Sigmoid colon (tissue), 7 donors: ENCODE results near the gene CFAP53. TPM values are rescaled to one million over a fixed set of nuclear protein-coding genes. Genes with fewer than 3 reads are reported as not detected.
A peak's percentile ranks its signal among the peaks of the same experiment; 100 is the strongest.

ENCODE experiments used
- DNase-seq: peaks from one replicate; pipeline ENCODE4 v3.0.0-alpha.2; 2019
- H3K27ac ChIP-seq, 4 donors: fragments of 200-600 bp; sonication (generic); one replicate each; pipeline ENCODE4 v1.5.1; 2016 to 2019; ENCODE audit warnings: mild to moderate bottlenecking in 1 of 4
- H3K27me3 ChIP-seq, 3 donors: fragments of 200-600 bp; sonication (generic); one replicate each; pipeline ENCODE4 v1.5.1; 2019; ENCODE audit warnings: mild to moderate bottlenecking in 1 of 3
- H3K36me3 ChIP-seq, 4 donors: fragments of 200-600 bp; sonication (generic); one replicate each; pipeline ENCODE4 v1.5.1; 2016 to 2019
- H3K4me1 ChIP-seq, 4 donors: fragments of 200-600 bp; sonication (generic); one replicate each; pipeline ENCODE4 v1.5.1; 2017 to 2019
- H3K4me3 ChIP-seq, 4 donors: fragments of 200-600 bp; sonication (generic); one replicate each; pipeline ENCODE4 v1.5.1; 2017 to 2019; ENCODE audit warnings: mild to moderate bottlenecking in 2 of 4, moderate library complexity in 1 of 4
- H3K9me3 ChIP-seq, 4 donors: fragments of 200-600 bp in 3 of 4; sonication (generic) in 3 of 4; one replicate each; pipeline versions ENCODE4 v1.5.1 to v1.6.1; 2013 to 2019
- EP300 ChIP-seq, 4 donors: sonication (generic); formaldehyde crosslinking; IDR thresholded peaks; one replicate each; pipeline ENCODE4 v1.6.1; 2017; ENCODE audit warnings: antibody characterized with exemption in 4 of 4
- POLR2A ChIP-seq, 2 donors: fragments of 450-650 bp; IDR thresholded peaks; one replicate each; pipeline ENCODE4 v1.6.1; 2016; ENCODE audit warnings: antibody characterized with exemption in 2 of 2, mild to moderate bottlenecking in 2 of 2, moderate library complexity in 2 of 2
- POLR2AphosphoS5 ChIP-seq, 4 donors: sonication (generic); formaldehyde crosslinking; IDR thresholded peaks; one replicate each; pipeline ENCODE4 v1.6.1; 2017; ENCODE audit warnings: antibody characterized with exemption in 4 of 4
- WGBS, 2 donors: extraction: QIAGEN DNeasy Blood & Tissue Kit; methylation state at CpG; one replicate each; pipeline ENCODE4 v1.1.7; 2013; 5-methylcytosine and 5-hydroxymethylcytosine counted together
- intact Hi-C: fragments of 100-400 bp; cut with DNase I; formaldehyde crosslinking; loops from one replicate; pipeline ENCODE4 v1.15.1; 2023
- polyA plus RNA-seq, 3 donors: library from polyadenylated mRNA; stranded (reverse); fragments of 200-250 nt; gene quantifications; one replicate each; pipeline ENCODE4 v1.2.3, GENCODE V29; 2013
- total RNA-seq, 4 donors: library from RNA; depleted of rRNA; stranded (reverse); fragments of >200 nt; gene quantifications; one replicate each; pipeline ENCODE4 v1.1.0, GENCODE V29; 2016
- TF ChIP-seq, protein P1 (sequence below), 4 experiments: fragments of 450-650 bp in 3 of 4; fragments of 200-600 bp in 1 of 4; IDR thresholded peaks; one replicate each; pipeline ENCODE4 v1.5.1; 2016 to 2019; ENCODE audit warnings: antibody characterized with exemption in 4 of 4, mild to moderate bottlenecking in 3 of 4, moderate library complexity in 2 of 4
- donor health status: healthy with polysubstance abuse.
- donor health status: Bipolar disorder and iron deficiency.
- donor health status: healthy.

Gene CFAP53
- total and polyA plus RNA-seq, 7 donors, result 0.23 to 0.46 (median 0.27) TPM; not detected in 4

DNA sequence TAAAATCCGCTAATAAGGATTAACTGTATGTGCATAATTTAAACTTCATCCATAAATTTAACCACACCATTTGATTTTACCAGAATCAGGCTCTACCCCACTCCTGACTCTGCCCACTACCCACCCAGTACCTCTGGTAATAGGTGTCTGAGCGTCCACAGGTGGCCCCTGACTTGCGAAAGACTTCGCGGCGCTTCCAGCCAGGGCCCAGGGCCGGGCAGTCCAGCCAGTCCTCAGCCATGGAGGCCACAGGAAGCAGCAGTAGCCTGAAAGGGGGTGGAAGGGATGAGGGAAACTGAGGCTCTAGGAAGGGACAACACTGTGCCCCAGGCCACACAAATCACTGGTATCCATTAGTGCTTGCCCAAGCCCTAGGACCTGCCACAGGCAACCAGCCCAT is 13.5 kb upstream of the CFAP53 start:
- intact Hi-C loops, result loop anchor here (2.0 to 10.0 kb wide), 7 partner anchors 13 to 1735 kb away; partner anchors contain the start of genes CFAP53, MEX3C, RPL17 and SKA1
- no peak for DNase-seq
- Histone ChIP-seq H3K4me1 (peaks cover 0 to 32% (median 28%) of the 10 kb centered on the region in 4 donors), H3K27me3 (no peaks in the 10 kb centered on the region), H3K9me3 (no peaks in the 10 kb centered on the region), H3K27ac (no peak overlapping the region), H3K36me3 (peaks cover 23 to 70% (median 33%) of the 10 kb centered on the region in 4 donors), H3K4me3 (peak overlapping the region in 1 of 4 donors; percentile 74)
- no peak for TF ChIP-seq POLR2AphosphoS5 (IDR thresholded peaks at IDR 0.05)
- TF ChIP-seq, protein P1, sequence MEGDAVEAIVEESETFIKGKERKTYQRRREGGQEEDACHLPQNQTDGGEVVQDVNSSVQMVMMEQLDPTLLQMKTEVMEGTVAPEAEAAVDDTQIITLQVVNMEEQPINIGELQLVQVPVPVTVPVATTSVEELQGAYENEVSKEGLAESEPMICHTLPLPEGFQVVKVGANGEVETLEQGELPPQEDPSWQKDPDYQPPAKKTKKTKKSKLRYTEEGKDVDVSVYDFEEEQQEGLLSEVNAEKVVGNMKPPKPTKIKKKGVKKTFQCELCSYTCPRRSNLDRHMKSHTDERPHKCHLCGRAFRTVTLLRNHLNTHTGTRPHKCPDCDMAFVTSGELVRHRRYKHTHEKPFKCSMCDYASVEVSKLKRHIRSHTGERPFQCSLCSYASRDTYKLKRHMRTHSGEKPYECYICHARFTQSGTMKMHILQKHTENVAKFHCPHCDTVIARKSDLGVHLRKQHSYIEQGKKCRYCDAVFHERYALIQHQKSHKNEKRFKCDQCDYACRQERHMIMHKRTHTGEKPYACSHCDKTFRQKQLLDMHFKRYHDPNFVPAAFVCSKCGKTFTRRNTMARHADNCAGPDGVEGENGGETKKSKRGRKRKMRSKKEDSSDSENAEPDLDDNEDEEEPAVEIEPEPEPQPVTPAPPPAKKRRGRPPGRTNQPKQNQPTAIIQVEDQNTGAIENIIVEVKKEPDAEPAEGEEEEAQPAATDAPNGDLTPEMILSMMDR (IDR thresholded peaks at IDR 0.05), result no peak
- no peak for TF ChIP-seq POLR2A (IDR thresholded peaks at IDR 0.05)
- TF ChIP-seq EP300 (IDR thresholded peaks at IDR 0.05), result no peak
- 96% methylated on average over 7 of the region's 7 CpGs for WGBS, 2 donors

- Histone ChIP-seq H3K27me3 (no peaks in the 10 kb centered on the region), H3K4me3 (no peak overlapping the region), H3K36me3 (peaks cover 36 to 70% (median 46%) of the 10 kb centered on the region in 4 donors), H3K4me1 (peaks cover 0 to 32% (median 28%) of the 10 kb centered on the region in 4 donors), H3K27ac (no peak overlapping the region), H3K9me3 (no peaks in the 10 kb centered on the region)
- DNase-seq, result no peak
- TF ChIP-seq EP300 (IDR thresholded peaks at IDR 0.05) (no peak), POLR2AphosphoS5 (IDR thresholded peaks at IDR 0.05) (no peak), POLR2A (IDR thresholded peaks at IDR 0.05) (no peak)
- TF ChIP-seq, protein P1 (IDR thresholded peaks at IDR 0.05), result no peak
- intact Hi-C loops, result no loop called here
- WGBS, 2 donors, result 93% methylated on average over 6 of the region's 6 CpGs
Measured at GRCh38 chr18:50277942-50278341, 11.6 kb upstream of the CFAP53 start.

DNA sequence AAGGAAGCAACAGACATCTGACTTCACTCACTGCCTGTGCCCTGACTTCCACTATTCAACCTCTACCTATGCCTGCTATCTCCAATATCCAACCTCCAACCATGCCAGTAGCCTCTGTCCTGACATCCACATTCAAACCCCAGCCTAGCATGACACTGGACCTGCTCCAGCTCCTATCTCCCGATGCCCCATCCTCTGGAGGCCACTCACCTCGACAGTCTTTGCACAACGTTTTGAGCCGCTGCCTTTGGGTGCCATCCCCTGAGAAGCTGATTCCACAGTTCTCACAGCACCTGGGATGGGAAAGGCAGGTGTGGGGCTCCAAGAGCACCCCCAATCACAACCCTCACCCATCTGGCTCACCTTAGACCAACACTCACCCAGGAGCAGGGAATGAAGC is 10.2 kb upstream of the CFAP53 start:
- TF ChIP-seq POLR2AphosphoS5 (IDR thresholded peaks at IDR 0.05) (no peak), POLR2A (IDR thresholded peaks at IDR 0.05) (no peak), EP300 (IDR thresholded peaks at IDR 0.05) (no peak)
- TF ChIP-seq, protein P1 (IDR thresholded peaks at IDR 0.05), result no peak
- intact Hi-C loops, result no loop called here
- H3K4me3 ChIP-seq, result no peak overlapping the region
- no peak overlapping the region for H3K27ac ChIP-seq
- no peak for DNase-seq
- no peaks in the 10 kb centered on the region for H3K27me3 ChIP-seq
- WGBS, 2 donors, result 92 to 96% methylated on average over 4 of the region's 4 CpGs
- H3K9me3 ChIP-seq, result no peaks in the 10 kb centered on the region
- peaks cover 0 to 22% (median 21%) of the 10 kb centered on the region in 4 donors for H3K4me1 ChIP-seq
- H3K36me3 ChIP-seq, result peaks cover 46 to 77% (median 57%) of the 10 kb centered on the region in 4 donors

- Histone ChIP-seq H3K4me1 (peaks cover 0 to 19% (median 18%) of the 10 kb centered on the region in 4 donors), H3K36me3 (peaks cover 46 to 85% (median 63%) of the 10 kb centered on the region in 4 donors), H3K4me3 (no peak overlapping the region), H3K9me3 (no peaks in the 10 kb centered on the region), H3K27ac (no peak overlapping the region), H3K27me3 (no peaks in the 10 kb centered on the region)
- WGBS, 2 donors, result 95 to 97% methylated on average over 19 of the region's 19 CpGs
- TF ChIP-seq EP300 (IDR thresholded peaks at IDR 0.05) (no peak), POLR2AphosphoS5 (IDR thresholded peaks at IDR 0.05) (no peak), POLR2A (IDR thresholded peaks at IDR 0.05) (no peak)
- TF ChIP-seq, protein P1 (IDR thresholded peaks at IDR 0.05), result no peak
- intact Hi-C loops, result no loop called here
- no peak for DNase-seq
Measured at GRCh38 chr18:50275503-50276036, 9.3 kb upstream of the CFAP53 start.
